Chondrocyte (in vitro differentiated cells): ENCODE measurements around the gene GRAMD1B. TPM values are rescaled to one million over a fixed set of nuclear protein-coding genes. Genes with fewer than 3 reads are reported as not detected.

Experiments
- DNase-seq: peaks from one replicate; pipeline ENCODE4 v3.0.0; 2021; ENCODE audit warnings: mixed read lengths, low spot score
- H3K27ac Mint-ChIP-seq: one replicate; pipeline ENCODE4 v1.8.0; 2021; ENCODE audit warnings: mild to moderate bottlenecking, moderate library complexity, mixed read lengths; ENCODE audit not compliant: unreplicated experiment
- H3K27me3 Mint-ChIP-seq: 2 replicates; pipeline ENCODE4 v1.8.0; 2021; ENCODE audit warnings: low read depth, mixed read lengths
- H3K36me3 Mint-ChIP-seq: 2 replicates; pipeline ENCODE4 v1.8.0; 2021; ENCODE audit warnings: low read depth, mixed read lengths
- H3K4me1 Mint-ChIP-seq: 2 replicates; pipeline ENCODE4 v1.8.0; 2021; ENCODE audit warnings: low read depth, mild to moderate bottlenecking, mixed read lengths
- H3K4me3 Mint-ChIP-seq: one replicate; pipeline ENCODE4 v1.8.0; 2021; ENCODE audit warnings: mild to moderate bottlenecking, moderate library complexity, mixed read lengths; ENCODE audit not compliant: unreplicated experiment
- H3K9me3 Mint-ChIP-seq: 2 replicates; pipeline ENCODE4 v1.8.0; 2021; ENCODE audit warnings: low read depth, mixed read lengths
- total RNA-seq: library from RNA; stranded (reverse); gene quantifications from 3 replicates; pipeline ENCODE4 v1.2.1, GENCODE V29; 2021
- TF ChIP-seq, protein P1 (sequence below): fragments of 200-600 bp; sonication (generic); IDR thresholded peaks from 2 replicates; pipeline ENCODE4 v1.5.0; 2021; ENCODE audit warnings: antibody characterized with exemption, mild to moderate bottlenecking, moderate library complexity

The GRAMD1B gene
- total RNA-seq, 1 donor from 2014 or later: 0.99 TPM

DNA sequence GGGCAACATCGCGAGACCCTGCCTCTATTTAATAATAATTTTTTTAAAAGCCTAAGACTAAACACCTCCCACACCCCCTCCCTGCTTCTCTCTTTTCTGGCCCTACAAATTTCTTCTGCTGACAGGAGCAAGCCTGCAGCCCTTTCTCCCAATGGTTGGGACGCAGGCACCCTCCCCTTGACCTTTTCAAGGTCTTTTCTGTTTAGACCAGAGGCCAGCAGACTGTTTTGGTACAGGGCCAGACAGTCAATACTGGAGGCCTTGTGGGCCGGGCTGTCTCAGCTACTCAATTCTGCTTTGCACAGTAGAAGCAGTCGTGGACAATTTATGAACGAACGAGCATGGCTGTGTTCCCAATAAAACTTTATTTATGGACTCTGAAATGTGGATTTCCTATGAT, 132.1 kb downstream of the GRAMD1B start:
- DNase-seq: no peak
- Mint-ChIP-seq H3K27ac (no peak overlapping the region), H3K36me3 (no peaks in the 10 kb centered on the region), H3K9me3 (no peaks in the 10 kb centered on the region), H3K4me1 (peaks cover 14% of the 10 kb centered on the region), H3K27me3 (peaks cover 6% of the 10 kb centered on the region), H3K4me3 (no peak overlapping the region)
- TF ChIP-seq, protein P1, sequence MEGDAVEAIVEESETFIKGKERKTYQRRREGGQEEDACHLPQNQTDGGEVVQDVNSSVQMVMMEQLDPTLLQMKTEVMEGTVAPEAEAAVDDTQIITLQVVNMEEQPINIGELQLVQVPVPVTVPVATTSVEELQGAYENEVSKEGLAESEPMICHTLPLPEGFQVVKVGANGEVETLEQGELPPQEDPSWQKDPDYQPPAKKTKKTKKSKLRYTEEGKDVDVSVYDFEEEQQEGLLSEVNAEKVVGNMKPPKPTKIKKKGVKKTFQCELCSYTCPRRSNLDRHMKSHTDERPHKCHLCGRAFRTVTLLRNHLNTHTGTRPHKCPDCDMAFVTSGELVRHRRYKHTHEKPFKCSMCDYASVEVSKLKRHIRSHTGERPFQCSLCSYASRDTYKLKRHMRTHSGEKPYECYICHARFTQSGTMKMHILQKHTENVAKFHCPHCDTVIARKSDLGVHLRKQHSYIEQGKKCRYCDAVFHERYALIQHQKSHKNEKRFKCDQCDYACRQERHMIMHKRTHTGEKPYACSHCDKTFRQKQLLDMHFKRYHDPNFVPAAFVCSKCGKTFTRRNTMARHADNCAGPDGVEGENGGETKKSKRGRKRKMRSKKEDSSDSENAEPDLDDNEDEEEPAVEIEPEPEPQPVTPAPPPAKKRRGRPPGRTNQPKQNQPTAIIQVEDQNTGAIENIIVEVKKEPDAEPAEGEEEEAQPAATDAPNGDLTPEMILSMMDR: no peak

DNA sequence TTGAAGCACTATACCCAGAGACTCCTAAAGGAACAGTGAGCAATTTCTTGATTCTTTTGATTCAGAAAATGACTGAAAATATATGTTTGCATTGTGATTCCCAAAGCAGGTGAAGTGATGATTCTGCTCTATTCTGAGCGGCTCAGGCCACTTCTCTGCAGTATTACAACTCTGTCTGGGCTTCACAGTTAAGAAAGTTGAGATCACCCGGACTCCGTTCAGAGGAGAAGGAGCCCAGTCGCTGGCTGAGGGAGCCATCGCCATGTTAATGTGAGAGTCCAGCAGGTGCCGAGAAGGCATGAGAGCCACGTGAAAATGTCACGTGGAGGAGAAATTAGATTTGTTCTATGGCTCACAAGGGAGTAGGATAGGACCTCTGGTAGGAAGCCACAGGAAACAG, 132.8 kb downstream of the GRAMD1B start:
- Mint-ChIP-seq H3K4me1 (peaks cover 14% of the 10 kb centered on the region), H3K4me3 (no peak overlapping the region)
- TF ChIP-seq, protein P1: no peak

DNA sequence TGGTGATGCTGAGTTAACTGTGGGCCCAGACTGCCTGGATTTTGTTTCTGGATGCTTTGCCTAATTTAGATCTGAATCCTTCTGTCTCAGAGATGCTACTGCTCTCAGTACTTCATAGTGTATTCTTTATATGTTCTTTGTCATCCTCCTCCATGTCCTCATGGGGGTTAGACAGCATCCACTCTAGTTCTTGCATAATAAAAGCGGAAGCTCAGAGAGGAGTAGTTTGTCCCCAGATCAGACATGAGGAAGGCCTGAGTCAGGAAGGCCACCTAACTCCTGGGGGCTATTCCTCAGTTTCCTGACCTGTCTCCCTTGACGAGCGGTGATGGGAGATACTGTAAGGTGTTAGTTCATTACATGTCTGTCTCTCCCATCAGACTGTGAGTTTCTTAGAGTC, 134.2 kb downstream of the GRAMD1B start:
- Mint-ChIP-seq H3K27me3 (peaks cover 2% of the 10 kb centered on the region), H3K27ac (no peak overlapping the region), H3K4me3 (no peak overlapping the region), H3K9me3 (no peaks in the 10 kb centered on the region), H3K4me1 (peaks cover 14% of the 10 kb centered on the region), H3K36me3 (no peaks in the 10 kb centered on the region)
- no peak for DNase-seq
- TF ChIP-seq, protein P1: no peak

More for the DNA sequence above, 132.8 kb downstream of the GRAMD1B start:
- no peak for DNase-seq
- H3K9me3 Mint-ChIP-seq: no peaks in the 10 kb centered on the region
- no peak overlapping the region for H3K27ac Mint-ChIP-seq
- H3K36me3 Mint-ChIP-seq: no peaks in the 10 kb centered on the region
- H3K27me3 Mint-ChIP-seq: peaks cover 6% of the 10 kb centered on the region

DNA sequence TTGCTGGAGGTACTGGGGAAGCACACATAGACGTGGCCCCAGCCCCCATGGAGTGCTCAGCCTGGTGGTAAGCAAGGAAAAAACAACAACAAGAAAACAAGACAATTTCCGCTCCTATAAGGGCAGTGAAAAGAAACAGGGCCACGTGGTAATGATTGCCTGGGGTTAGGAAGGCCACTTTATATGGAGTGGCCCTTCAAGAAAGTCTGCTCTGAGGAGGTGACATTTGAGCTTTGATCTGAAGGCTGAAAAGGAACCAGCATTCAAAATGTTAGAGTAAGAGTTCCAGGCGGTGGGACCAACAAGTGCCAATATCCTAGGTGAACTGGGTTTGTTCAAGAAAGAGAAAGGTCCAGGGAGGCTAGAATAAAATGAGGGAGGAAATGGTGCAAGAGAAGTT, 136.8 kb downstream of the GRAMD1B start:
- Mint-ChIP-seq H3K9me3 (no peaks in the 10 kb centered on the region), H3K27ac (no peak overlapping the region), H3K4me3 (no peak overlapping the region), H3K36me3 (no peaks in the 10 kb centered on the region), H3K4me1 (no peaks in the 10 kb centered on the region), H3K27me3 (no peaks in the 10 kb centered on the region)
- DNase-seq: no peak
- TF ChIP-seq, protein P1: no peak

DNA sequence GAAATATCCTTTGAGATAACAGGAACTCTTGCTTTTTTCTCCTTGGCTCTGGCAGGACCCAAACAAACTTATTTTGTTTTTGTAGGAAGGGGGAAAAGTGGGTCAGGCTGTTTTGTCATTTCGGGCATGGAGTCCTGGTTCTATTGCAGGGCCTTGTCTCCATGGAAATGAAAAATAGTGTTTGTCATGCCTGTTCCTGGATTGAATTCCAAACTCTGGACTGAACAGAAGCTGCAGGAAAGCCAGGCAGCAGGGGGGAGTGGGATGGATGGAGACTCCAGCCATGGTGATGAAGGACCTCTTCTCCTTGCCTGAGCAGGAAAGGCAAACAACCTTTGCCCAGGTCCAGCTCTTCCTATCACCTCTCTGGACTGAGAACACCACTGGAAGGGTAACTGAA, 137.4 kb downstream of the GRAMD1B start:
- Mint-ChIP-seq H3K36me3 (no peaks in the 10 kb centered on the region), H3K4me3 (no peak overlapping the region), H3K27me3 (peaks cover 2% of the 10 kb centered on the region), H3K27ac (no peak overlapping the region), H3K4me1 (no peaks in the 10 kb centered on the region), H3K9me3 (no peaks in the 10 kb centered on the region)
- no peak for DNase-seq
- TF ChIP-seq, protein P1: no peak
